Brain microvascular endothelial cell (primary cell): ENCODE measurements around the gene LDB3.

Experiments used
- DNase-seq: peaks from one replicate; pipeline ENCODE4 v3.0.0-alpha.2; 2020
- H3K27ac ChIP-seq: fragments of 250-450 bp; sonication (Bioruptor Pico); 2 replicates; pipeline ENCODE4 v1.5.1; 2020; ENCODE audit warnings: mild to moderate bottlenecking, moderate library complexity
- H3K27me3 ChIP-seq: fragments of 250-450 bp; sonication (Bioruptor Pico); replicated peaks from 2 replicates; pipeline ENCODE4 v1.5.1; 2020; ENCODE audit warnings: mild to moderate bottlenecking
- H3K36me3 ChIP-seq: fragments of 250-450 bp; sonication (Bioruptor Pico); replicated peaks from 2 replicates; pipeline ENCODE4 v1.5.1; 2020; ENCODE audit warnings: mild to moderate bottlenecking
- H3K4me3 ChIP-seq: 2 replicates; pipeline ENCODE4 v1.5.1; 2011; ENCODE audit warnings: low read depth, mild to moderate bottlenecking, control low read depth, low read length, moderate library complexity
- in situ Hi-C: cut with HindIII; loops from 2 replicates; pipeline ENCODE4 v1.10.0; 2017; ENCODE audit warnings: low sequenced_read_pairs, low pct_ligation_motif_present
- TF ChIP-seq, protein P1 (sequence below): IDR thresholded peaks from 2 replicates; pipeline ENCODE4 v1.5.1; 2011; ENCODE audit warnings: low read depth, mild to moderate bottlenecking, moderate library complexity, low read length, control low read depth, inconsistent platforms; ENCODE audit errors: missing control alignments

LDB3 gene

DNA sequence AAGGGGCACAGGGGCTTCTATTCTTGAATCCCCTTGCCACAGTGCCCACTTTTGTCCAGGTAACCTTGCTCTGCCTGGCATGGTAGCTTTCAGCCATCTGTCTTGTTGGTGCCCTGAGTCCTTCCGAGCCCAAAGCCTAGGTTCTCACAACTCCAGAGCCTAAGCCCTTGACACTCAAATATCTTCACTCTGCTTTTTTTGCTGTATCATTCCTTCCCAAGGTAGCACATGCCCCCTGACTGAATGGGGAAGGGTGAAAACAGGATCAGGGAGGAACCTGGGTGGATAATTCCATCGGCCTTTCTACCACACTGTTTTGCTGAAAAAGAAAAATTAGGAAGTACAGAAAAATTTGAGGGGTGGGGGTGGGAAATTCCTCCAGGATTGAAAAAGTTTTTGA lies 37.6 kb downstream of the LDB3 start:
- Histone ChIP-seq H3K4me3 (no peak overlapping the region), H3K27ac (no peak overlapping the region), H3K27me3 (no peaks in the 10 kb centered on the region), H3K36me3 (no peaks in the 10 kb centered on the region)
- TF ChIP-seq, protein P1, sequence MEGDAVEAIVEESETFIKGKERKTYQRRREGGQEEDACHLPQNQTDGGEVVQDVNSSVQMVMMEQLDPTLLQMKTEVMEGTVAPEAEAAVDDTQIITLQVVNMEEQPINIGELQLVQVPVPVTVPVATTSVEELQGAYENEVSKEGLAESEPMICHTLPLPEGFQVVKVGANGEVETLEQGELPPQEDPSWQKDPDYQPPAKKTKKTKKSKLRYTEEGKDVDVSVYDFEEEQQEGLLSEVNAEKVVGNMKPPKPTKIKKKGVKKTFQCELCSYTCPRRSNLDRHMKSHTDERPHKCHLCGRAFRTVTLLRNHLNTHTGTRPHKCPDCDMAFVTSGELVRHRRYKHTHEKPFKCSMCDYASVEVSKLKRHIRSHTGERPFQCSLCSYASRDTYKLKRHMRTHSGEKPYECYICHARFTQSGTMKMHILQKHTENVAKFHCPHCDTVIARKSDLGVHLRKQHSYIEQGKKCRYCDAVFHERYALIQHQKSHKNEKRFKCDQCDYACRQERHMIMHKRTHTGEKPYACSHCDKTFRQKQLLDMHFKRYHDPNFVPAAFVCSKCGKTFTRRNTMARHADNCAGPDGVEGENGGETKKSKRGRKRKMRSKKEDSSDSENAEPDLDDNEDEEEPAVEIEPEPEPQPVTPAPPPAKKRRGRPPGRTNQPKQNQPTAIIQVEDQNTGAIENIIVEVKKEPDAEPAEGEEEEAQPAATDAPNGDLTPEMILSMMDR = no peak
- in situ Hi-C loops = no loop called here
- DNase-seq = no peak

DNA sequence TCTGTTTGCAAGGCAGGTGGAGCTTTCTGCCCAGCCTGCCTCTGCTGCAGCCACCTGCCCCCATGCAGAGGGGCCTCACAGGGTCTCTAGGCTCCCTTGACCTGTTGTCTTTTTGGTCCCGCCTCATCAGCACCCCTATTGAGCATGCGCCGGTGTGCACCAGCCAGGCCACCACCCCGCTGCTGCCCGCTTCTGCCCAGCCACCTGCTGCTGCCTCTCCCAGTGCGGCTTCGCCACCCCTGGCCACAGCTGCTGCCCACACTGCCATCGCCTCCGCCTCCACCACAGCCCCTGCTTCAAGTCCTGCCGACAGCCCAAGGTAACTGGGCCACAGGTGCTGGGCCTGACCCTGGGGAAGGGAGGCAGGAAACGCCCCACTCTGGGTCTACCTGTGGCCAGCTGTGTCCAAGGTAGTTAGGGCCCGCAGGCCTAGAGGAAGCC lies 38.1 kb downstream of the LDB3 start:
- Histone ChIP-seq H3K27me3 (no peaks in the 10 kb centered on the region), H3K27ac (no peak overlapping the region), H3K36me3 (no peaks in the 10 kb centered on the region), H3K4me3 (no peak overlapping the region)
- TF ChIP-seq, protein P1 = no peak
- in situ Hi-C loops = no loop called here
- DNase-seq = no peak

DNA sequence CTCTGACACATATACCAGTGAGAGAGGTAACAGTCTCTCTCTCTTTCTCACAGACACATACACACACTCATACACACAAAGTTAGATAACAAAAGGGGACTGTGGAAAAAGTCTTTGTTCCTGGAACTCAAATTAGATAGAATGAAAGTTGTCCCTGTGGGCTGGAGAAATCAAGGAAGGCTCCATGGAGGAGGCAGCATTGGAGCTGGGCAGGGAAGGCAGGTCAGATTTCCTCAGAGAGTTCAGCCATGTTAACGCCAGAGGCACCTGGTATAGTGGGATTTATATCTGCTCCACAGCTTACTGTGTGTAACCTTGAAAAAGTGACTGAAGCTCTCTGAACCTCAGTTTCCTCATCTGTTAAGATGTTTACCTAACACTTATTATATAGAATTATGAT lies 38.7 kb downstream of the LDB3 start:
- in situ Hi-C loops = no loop called here
- Histone ChIP-seq H3K36me3 (no peaks in the 10 kb centered on the region), H3K4me3 (no peak overlapping the region), H3K27me3 (no peaks in the 10 kb centered on the region), H3K27ac (no peak overlapping the region)
- no peak for DNase-seq
- TF ChIP-seq, protein P1 = no peak

DNA sequence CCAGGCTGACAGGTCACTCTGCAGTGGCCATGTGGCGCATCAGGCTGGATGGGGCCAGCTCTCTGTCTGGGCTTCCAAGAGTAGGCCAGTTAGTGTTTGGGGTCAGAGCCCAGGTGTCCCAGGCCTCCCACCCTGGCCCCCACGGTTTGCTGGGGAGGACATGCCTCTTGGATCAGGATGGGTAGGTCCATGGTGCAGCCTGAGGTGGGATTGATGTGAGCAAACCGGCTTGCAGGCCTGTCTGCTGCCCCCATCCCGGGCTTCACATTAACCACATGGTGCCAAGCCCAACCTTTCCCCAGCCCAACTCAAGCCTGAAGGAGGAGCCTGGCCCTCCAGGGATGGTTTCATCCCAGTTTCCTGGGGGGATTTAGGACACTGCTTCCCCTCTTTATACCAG lies 39.2 kb downstream of the LDB3 start:
- Histone ChIP-seq H3K27me3 (no peaks in the 10 kb centered on the region), H3K4me3 (no peak overlapping the region), H3K36me3 (no peaks in the 10 kb centered on the region), H3K27ac (no peak overlapping the region)
- no peak for DNase-seq
- in situ Hi-C loops = no loop called here
- TF ChIP-seq, protein P1 = no peak

DNA sequence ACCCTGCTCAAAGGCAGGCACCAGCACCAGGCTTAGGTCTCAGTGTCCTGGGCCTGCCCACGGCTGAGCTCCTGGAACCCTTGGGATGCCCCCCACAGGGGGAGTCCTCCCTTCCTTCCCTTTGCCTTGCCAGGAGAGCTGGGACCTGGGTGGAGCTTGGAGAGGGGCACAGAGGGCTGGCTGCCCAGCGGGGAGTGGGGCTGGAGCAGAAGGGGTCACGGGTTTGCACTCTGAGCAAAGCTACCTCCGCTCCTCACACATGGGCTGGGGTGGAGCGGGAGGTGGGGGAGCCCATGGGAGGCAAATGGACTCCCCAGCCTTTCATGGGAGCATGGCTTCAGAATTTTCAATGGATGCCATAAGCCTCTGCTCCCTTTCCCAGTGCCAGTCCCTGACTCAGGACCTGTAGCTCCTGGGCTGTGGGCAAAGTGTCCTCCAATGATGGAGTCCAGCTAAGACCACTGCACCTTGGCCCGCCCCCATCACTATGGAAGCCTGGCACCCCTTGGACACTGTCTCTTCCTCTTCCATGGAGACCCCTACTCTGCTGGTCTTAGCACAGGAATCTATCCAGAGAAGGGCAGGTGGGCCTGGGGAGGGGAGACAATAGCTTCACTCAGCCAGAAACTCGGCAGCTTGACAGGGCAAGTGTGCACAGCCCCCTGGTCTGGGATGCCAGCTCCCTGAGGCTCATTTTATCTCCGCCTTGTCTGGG lies 39.9 kb downstream of the LDB3 start:
- H3K36me3 ChIP-seq = no peaks in the 10 kb centered on the region
- DNase-seq = no peak
- no peak overlapping the region for H3K4me3 ChIP-seq
- in situ Hi-C loops = no loop called here
- no peaks in the 10 kb centered on the region for H3K27me3 ChIP-seq
- no peak overlapping the region for H3K27ac ChIP-seq
- TF ChIP-seq, protein P1 = no peak

DNA sequence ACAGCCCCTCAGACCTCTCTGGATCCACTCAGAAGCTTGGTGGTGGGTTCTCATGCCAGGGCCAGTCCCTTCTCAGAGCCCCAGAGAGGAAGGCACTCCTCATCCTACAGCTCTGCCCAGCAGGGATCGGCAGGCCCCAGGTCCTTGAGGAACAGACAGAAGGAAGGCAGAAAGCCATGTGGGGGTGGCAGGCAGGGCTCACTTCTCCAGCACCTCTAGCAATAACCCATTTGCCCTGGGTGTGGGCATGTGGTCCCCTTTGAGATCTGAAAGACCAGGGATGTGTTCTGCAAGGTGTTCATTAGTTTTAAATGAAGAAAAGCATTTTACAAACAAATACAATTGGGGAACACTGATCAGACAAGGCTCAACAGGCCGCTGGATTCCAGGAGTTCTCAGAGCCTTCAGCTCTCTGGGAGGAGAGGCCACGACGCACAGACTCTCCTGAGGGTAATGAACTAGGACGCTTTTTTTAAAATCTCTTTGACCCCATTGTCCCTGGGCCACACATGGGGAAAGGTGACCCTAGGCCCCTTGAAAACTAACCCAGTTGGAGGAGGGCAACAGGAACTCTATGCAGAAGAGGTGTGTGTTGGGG lies 40.6 kb downstream of the LDB3 start:
- no peaks in the 10 kb centered on the region for H3K36me3 ChIP-seq
- no peak overlapping the region for H3K27ac ChIP-seq
- no peak for DNase-seq
- H3K4me3 ChIP-seq = no peak overlapping the region
- in situ Hi-C loops = no loop called here
- H3K27me3 ChIP-seq = no peaks in the 10 kb centered on the region
- TF ChIP-seq, protein P1 = no peak
